ENCODE results near the gene ENC1. TPM values are rescaled to one million over a fixed set of nuclear protein-coding genes. Genes with fewer than 3 reads are reported as not detected.

The ENC1 gene
- total RNA-seq, 1 experiment from 2014 or later = 30.0 TPM

DNA sequence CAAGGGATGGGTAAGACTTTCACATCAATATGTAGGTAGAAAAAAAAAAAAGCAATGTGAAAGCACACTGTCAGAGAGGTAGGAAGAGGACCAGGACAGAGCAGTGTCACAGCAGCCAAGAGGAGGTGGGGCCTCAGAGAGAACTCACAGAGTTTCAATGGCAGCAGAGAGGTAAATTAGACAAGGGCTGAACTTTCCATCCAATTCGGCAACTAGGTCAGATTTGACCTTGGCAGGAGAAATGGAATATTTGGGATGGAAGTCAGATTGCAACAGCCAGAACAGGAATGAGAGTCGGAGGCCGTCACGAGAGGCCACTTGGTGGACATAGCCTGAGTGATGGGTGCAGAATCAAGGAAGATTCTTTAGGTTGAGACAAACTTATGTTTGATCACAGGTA is 57.7 kb downstream of the ENC1 start:
- ChIA-PET CTCF (no interaction called here), RAD21 (ENCODE audit: low non-redundant PET in 1 of 2, low total read pairs in 2 of 2, uncharacterized antibody in 2 of 2, unreplicated experiment in 2 of 2) (no interaction called here), POLR2A (no interaction called here)
- ATAC-seq = no peak
- DNase-seq (ENCODE audit: low read depth, low spot score) = no peak
- H4K20me1 ChIP-seq (ENCODE audit: insufficient read depth) = no peaks in the 10 kb centered on the region
- H3K36me3 ChIP-seq (ENCODE audit: control insufficient read depth in 1 of 2, insufficient read depth in 2 of 2, low read length in 2 of 2) = no peaks in the 10 kb centered on the region
- BruUV-seq (replicated peaks) = no TSS peak
- H2AFZ ChIP-seq (ENCODE audit: low read depth, low read length, poor library complexity, severe bottlenecking) = no peak overlapping the region
- H3K9me3 ChIP-seq (ENCODE audit: control insufficient read depth in 1 of 2, insufficient read depth in 1 of 2, low read depth in 1 of 2, low read length in 2 of 2) = no peaks in the 10 kb centered on the region
- H3K9me2 ChIP-seq (ENCODE audit: insufficient read depth) = no peaks in the 10 kb centered on the region
- no peak overlapping the region for H3K9ac ChIP-seq (ENCODE audit: low read length)
- TF ChIP-seq CBX3 (IDR thresholded peaks at IDR 0.05; ENCODE audit: low read depth) (no peak), ZNF274 (IDR thresholded peaks at IDR 0.05; ENCODE audit: low read depth, low read length) (no peak), ELF1 (IDR thresholded peaks at IDR 0.05; ENCODE audit: borderline replicate concordance, low read depth) (no peak), EZH2phosphoT487 (IDR thresholded peaks at IDR 0.05; ENCODE audit: borderline replicate concordance) (no peak), CEBPB (IDR thresholded peaks at IDR 0.05; ENCODE audit: low read depth) (no peak), EGR1 (IDR thresholded peaks at IDR 0.05; ENCODE audit: low read depth) (no peak)
- TF ChIP-seq, protein P1, sequence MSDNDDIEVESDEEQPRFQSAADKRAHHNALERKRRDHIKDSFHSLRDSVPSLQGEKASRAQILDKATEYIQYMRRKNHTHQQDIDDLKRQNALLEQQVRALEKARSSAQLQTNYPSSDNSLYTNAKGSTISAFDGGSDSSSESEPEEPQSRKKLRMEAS (IDR thresholded peaks at IDR 0.05) = no peak
- TF ChIP-seq, protein P2, sequence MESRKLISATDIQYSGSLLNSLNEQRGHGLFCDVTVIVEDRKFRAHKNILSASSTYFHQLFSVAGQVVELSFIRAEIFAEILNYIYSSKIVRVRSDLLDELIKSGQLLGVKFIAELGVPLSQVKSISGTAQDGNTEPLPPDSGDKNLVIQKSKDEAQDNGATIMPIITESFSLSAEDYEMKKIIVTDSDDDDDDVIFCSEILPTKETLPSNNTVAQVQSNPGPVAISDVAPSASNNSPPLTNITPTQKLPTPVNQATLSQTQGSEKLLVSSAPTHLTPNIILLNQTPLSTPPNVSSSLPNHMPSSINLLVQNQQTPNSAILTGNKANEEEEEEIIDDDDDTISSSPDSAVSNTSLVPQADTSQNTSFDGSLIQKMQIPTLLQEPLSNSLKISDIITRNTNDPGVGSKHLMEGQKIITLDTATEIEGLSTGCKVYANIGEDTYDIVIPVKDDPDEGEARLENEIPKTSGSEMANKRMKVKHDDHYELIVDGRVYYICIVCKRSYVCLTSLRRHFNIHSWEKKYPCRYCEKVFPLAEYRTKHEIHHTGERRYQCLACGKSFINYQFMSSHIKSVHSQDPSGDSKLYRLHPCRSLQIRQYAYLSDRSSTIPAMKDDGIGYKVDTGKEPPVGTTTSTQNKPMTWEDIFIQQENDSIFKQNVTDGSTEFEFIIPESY (IDR thresholded peaks at IDR 0.05; ENCODE audit: extremely low read depth, insufficient replicate concordance, low read length) = no peak
- no peak overlapping the region for H3K4me2 ChIP-seq (ENCODE audit: low read length)
- peaks cover 3 to 4% of the 10 kb centered on the region in 2 experiments; a peak in 1 of 4 replicates for H3K4me1 ChIP-seq (ENCODE audit: control insufficient read depth in 1 of 2, insufficient read depth in 2 of 2, low read length in 2 of 2)
- intact Hi-C loops (cut with micrococcal nuclease) = no loop called here
- H3K27ac ChIP-seq (ENCODE audit: low read depth, low read length) = no peak overlapping the region
- no peaks in the 10 kb centered on the region for H3K79me2 ChIP-seq (ENCODE audit: insufficient read depth, low read length)
- no peak overlapping the region for H3K4me3 ChIP-seq (replicated peaks in 1 of 2; ENCODE audit: low read depth in 1 of 2, low read length in 2 of 2)
- no peaks in the 10 kb centered on the region for H3K27me3 ChIP-seq (ENCODE audit: insufficient read depth, low read length)

DNA sequence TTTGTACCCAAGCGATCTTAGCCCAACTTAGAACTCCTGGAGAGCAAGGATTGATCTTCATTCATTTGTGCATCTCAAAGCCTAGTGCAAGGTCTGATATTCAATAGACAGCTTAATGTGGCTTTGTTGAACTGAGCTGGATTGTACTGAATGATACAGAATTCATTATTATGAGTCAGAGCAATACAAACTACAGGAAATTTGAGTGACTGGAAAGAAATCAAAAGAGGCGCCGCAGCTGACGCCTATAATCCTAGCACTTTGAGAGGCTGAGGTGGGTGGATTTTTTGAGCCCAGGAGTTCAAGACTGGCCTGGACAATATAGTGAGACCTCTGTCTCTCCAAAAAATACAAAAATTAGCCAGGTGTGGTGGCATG is 58.6 kb downstream of the ENC1 start:
- DNase-seq (ENCODE audit: low read depth, low spot score) (no peak), ATAC-seq (no peak)
- no peaks in the 10 kb centered on the region for H3K79me2 ChIP-seq (ENCODE audit: insufficient read depth, low read length)
- TF ChIP-seq, protein P3, sequence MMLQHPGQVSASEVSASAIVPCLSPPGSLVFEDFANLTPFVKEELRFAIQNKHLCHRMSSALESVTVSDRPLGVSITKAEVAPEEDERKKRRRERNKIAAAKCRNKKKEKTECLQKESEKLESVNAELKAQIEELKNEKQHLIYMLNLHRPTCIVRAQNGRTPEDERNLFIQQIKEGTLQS (IDR thresholded peaks at IDR 0.05) = no peak
- H4K20me1 ChIP-seq (ENCODE audit: insufficient read depth) = no peaks in the 10 kb centered on the region
- BruUV-seq (replicated peaks) = no TSS peak
- no peak overlapping the region for H3K4me2 ChIP-seq (ENCODE audit: low read length)
- H3K9me3 ChIP-seq (ENCODE audit: control insufficient read depth in 1 of 2, insufficient read depth in 1 of 2, low read depth in 1 of 2, low read length in 2 of 2) = no peaks in the 10 kb centered on the region
- no peak overlapping the region for H3K27ac ChIP-seq (ENCODE audit: low read depth, low read length)
- H3K9me2 ChIP-seq (ENCODE audit: insufficient read depth) = no peaks in the 10 kb centered on the region
- POLR2A ChIA-PET = no interaction called here
- H3K4me1 ChIP-seq (ENCODE audit: control insufficient read depth in 1 of 2, insufficient read depth in 2 of 2, low read length in 2 of 2) = peaks cover 7 to 8% of the 10 kb centered on the region in 2 experiments; a peak in 2 of 4 replicates
- RAD21 ChIA-PET (ENCODE audit: low non-redundant PET in 1 of 2, low total read pairs in 2 of 2, uncharacterized antibody in 2 of 2, unreplicated experiment in 2 of 2) = no interaction called here
- no peak overlapping the region for H3K4me3 ChIP-seq (replicated peaks in 1 of 2; ENCODE audit: low read depth in 1 of 2, low read length in 2 of 2)
- no peaks in the 10 kb centered on the region for H3K36me3 ChIP-seq (ENCODE audit: control insufficient read depth in 1 of 2, insufficient read depth in 2 of 2, low read length in 2 of 2)
- no peak overlapping the region for H2AFZ ChIP-seq (ENCODE audit: low read depth, low read length, poor library complexity, severe bottlenecking)
- intact Hi-C loops (cut with micrococcal nuclease) = no loop called here
- H3K9ac ChIP-seq (ENCODE audit: low read length) = no peak overlapping the region
- H3K27me3 ChIP-seq (ENCODE audit: insufficient read depth, low read length) = no peaks in the 10 kb centered on the region
- CTCF ChIA-PET = no interaction called here

All from HCT116 (cell line).